GM18526 (cell line): ENCODE data around the gene C6orf89.

Experiments
- POLR2A ChIP-seq: IDR thresholded peaks from 3 replicates; pipeline ENCODE4 v1.6.1; 2011; ENCODE audit not compliant: insufficient read length; ENCODE audit errors: extremely low read depth

Gene C6orf89

GRCh38 chr6:36924131-36924530, 38.4 kb downstream of the C6orf89 start:
- no peak for TF ChIP-seq POLR2A

- TF ChIP-seq POLR2A: no peak
Measured at GRCh38 chr6:36924778-36925374, 39.1 kb downstream of the C6orf89 start.

GRCh38 chr6:36925809-36926208, 40.1 kb downstream of the C6orf89 start:
- no peak for TF ChIP-seq POLR2A

- TF ChIP-seq POLR2A: no peak
Measured at GRCh38 chr6:36926708-36927513, 41.2 kb downstream of the C6orf89 start.

GRCh38 chr6:36927691-36928546, 42.2 kb downstream of the C6orf89 start:
- no peak for TF ChIP-seq POLR2A

GRCh38 chr6:36928547-36928918, 42.8 kb downstream of the C6orf89 start:
- no peak for TF ChIP-seq POLR2A

GRCh38 chr6:36929152-36929551, 43.4 kb downstream of the C6orf89 start:
- TF ChIP-seq POLR2A: no peak

GRCh38 chr6:36929607-36930006, 43.9 kb downstream of the C6orf89 start:
- no peak for TF ChIP-seq POLR2A

- TF ChIP-seq POLR2A: no peak
Measured at GRCh38 chr6:36930483-36930882, 44.7 kb downstream of the C6orf89 start.

- TF ChIP-seq POLR2A: no peak
Measured at GRCh38 chr6:36933102-36933501, 47.4 kb downstream of the C6orf89 start.

- TF ChIP-seq POLR2A: no peak
Measured at GRCh38 chr6:36933519-36933918, 47.8 kb downstream of the C6orf89 start.

GRCh38 chr6:36934901-36935300, 49.1 kb downstream of the C6orf89 start:
- TF ChIP-seq POLR2A: no peak

GRCh38 chr6:36936824-36937223, 51.1 kb downstream of the C6orf89 start:
- no peak for TF ChIP-seq POLR2A

- TF ChIP-seq POLR2A: no peak
Measured at GRCh38 chr6:36937896-36938295, 52.1 kb downstream of the C6orf89 start.

GRCh38 chr6:36938536-36938935, 52.8 kb downstream of the C6orf89 start:
- no peak for TF ChIP-seq POLR2A

GRCh38 chr6:36940027-36940426, 54.3 kb downstream of the C6orf89 start:
- no peak for TF ChIP-seq POLR2A
